ENCODE measurements around the gene SHISAL1.

Gene SHISAL1

GRCh38 chr22:44328762-44329161, 16.0 kb upstream of the SHISAL1 start:
- peaks cover 9% of the 10 kb centered on the region for H3K27me3 ChIP-seq (ENCODE audit: insufficient read depth, low read length, poor library complexity)
- no peak overlapping the region for H3K4me2 ChIP-seq (ENCODE audit: insufficient read depth, low read length)
- no peaks in the 10 kb centered on the region for H3K36me3 ChIP-seq (ENCODE audit: insufficient read depth, low read length)
- no peaks in the 10 kb centered on the region for H4K20me1 ChIP-seq (ENCODE audit: insufficient read depth, low read length)
- no peak overlapping the region for H2AFZ ChIP-seq (ENCODE audit: low read depth, low read length)
- DNase-seq (no peak), ATAC-seq (ENCODE audit: insufficient read depth, low read depth) (no peak)
- peaks cover 5% of the 10 kb centered on the region; the same call in 1 of the 2 replicates for H3K4me1 ChIP-seq (ENCODE audit: insufficient read depth, low read length)
- H3K9ac ChIP-seq (ENCODE audit: low read depth, low read length): no peak overlapping the region
- no peaks in the 10 kb centered on the region for H3K79me2 ChIP-seq (ENCODE audit: insufficient read depth, low read length)
- no peaks in the 10 kb centered on the region for H3K9me3 ChIP-seq (ENCODE audit: insufficient read depth, low read length, severe bottlenecking)
- no peak overlapping the region for H3K27ac ChIP-seq (ENCODE audit: low read length)
- H3K4me3 ChIP-seq (ENCODE audit: low read depth in 1 of 2, low read length in 2 of 2): no peak overlapping the region
- TF ChIP-seq EZH2 (IDR thresholded peaks at IDR 0.05; ENCODE audit: borderline replicate concordance, low read depth, low read length, severe bottlenecking) (no peak), CTCF (IDR thresholded peaks at IDR 0.05; ENCODE audit: borderline replicate concordance, extremely low read depth, low read length, poor library complexity, severe bottlenecking) (no peak)

GRCh38 chr22:44328326-44328725, 15.6 kb upstream of the SHISAL1 start:
- Histone ChIP-seq H3K4me1 (ENCODE audit: insufficient read depth, low read length) (peaks cover 5% of the 10 kb centered on the region; the same call in 1 of the 2 replicates), H3K36me3 (ENCODE audit: insufficient read depth, low read length) (no peaks in the 10 kb centered on the region), H3K27me3 (ENCODE audit: insufficient read depth, low read length, poor library complexity) (peaks cover 9% of the 10 kb centered on the region), H3K27ac (ENCODE audit: low read length) (no peak overlapping the region), H3K4me3 (ENCODE audit: low read depth in 1 of 2, low read length in 2 of 2) (no peak overlapping the region), H3K79me2 (ENCODE audit: insufficient read depth, low read length) (no peaks in the 10 kb centered on the region), H4K20me1 (ENCODE audit: insufficient read depth, low read length) (no peaks in the 10 kb centered on the region), H3K9ac (ENCODE audit: low read depth, low read length) (no peak overlapping the region), H2AFZ (ENCODE audit: low read depth, low read length) (no peak overlapping the region), H3K4me2 (ENCODE audit: insufficient read depth, low read length) (no peak overlapping the region), H3K9me3 (ENCODE audit: insufficient read depth, low read length, severe bottlenecking) (no peaks in the 10 kb centered on the region)
- DNase-seq (no peak), ATAC-seq (ENCODE audit: insufficient read depth, low read depth) (no peak)
- TF ChIP-seq CTCF (IDR thresholded peaks at IDR 0.05; ENCODE audit: borderline replicate concordance, extremely low read depth, low read length, poor library complexity, severe bottlenecking) (no peak), EZH2 (IDR thresholded peaks at IDR 0.05; ENCODE audit: borderline replicate concordance, low read depth, low read length, severe bottlenecking) (no peak)

GRCh38 chr22:44326491-44326885, 13.7 kb upstream of the SHISAL1 start:
- Histone ChIP-seq H3K27me3 (ENCODE audit: insufficient read depth, low read length, poor library complexity) (peaks cover 9% of the 10 kb centered on the region), H3K9me3 (ENCODE audit: insufficient read depth, low read length, severe bottlenecking) (no peaks in the 10 kb centered on the region), H3K27ac (ENCODE audit: low read length) (no peak overlapping the region), H3K9ac (ENCODE audit: low read depth, low read length) (no peak overlapping the region), H3K36me3 (ENCODE audit: insufficient read depth, low read length) (no peaks in the 10 kb centered on the region), H3K4me3 (ENCODE audit: low read depth in 1 of 2, low read length in 2 of 2) (peak overlapping the region in 1 of 2 experiments; percentile 47; a peak in 2 of 4 replicates), H4K20me1 (ENCODE audit: insufficient read depth, low read length) (no peaks in the 10 kb centered on the region), H2AFZ (ENCODE audit: low read depth, low read length) (no peak overlapping the region), H3K4me1 (ENCODE audit: insufficient read depth, low read length) (peaks cover 5% of the 10 kb centered on the region; the same call in 1 of the 2 replicates), H3K79me2 (ENCODE audit: insufficient read depth, low read length) (no peaks in the 10 kb centered on the region), H3K4me2 (ENCODE audit: insufficient read depth, low read length) (peak overlapping the region; percentile 53)
- ATAC-seq (ENCODE audit: insufficient read depth, low read depth) (no peak), DNase-seq (no peak)
- TF ChIP-seq CTCF (IDR thresholded peaks at IDR 0.05; ENCODE audit: borderline replicate concordance, extremely low read depth, low read length, poor library complexity, severe bottlenecking): no peak
- no peak for TF ChIP-seq EZH2 (IDR thresholded peaks at IDR 0.05; ENCODE audit: borderline replicate concordance, low read depth, low read length, severe bottlenecking)
